A673 (cell line): ENCODE results near the gene RBM15. TPM values are rescaled to one million over a fixed set of nuclear protein-coding genes. Genes with fewer than 3 reads are reported as not detected.

Experiments used
- BruUV-seq: library from RNA; stranded (reverse); fragments of 400-500 nt; replicated peaks from 2 replicates; lab custom pipeline; 2021; lab: Mats Ljungman, UMichigan
- CTCF ChIA-PET: fragments of 300-600 bp; sonication (Branson Sonifier 250); formaldehyde crosslinking; loops from one replicate; lab custom pipeline; 2022; ENCODE audit warnings: antibody characterized with exemption; lab: Charles Lee
- POLR2A ChIA-PET: fragments of 300-600 bp; sonication (Branson Sonifier 250); formaldehyde crosslinking; loops from one replicate; lab custom pipeline; 2022; ENCODE audit warnings: antibody characterized with exemption; ENCODE audit not compliant: low non-redundant PET; lab: Charles Lee
- DNase-seq: peaks from one replicate; pipeline ENCODE4 v3.0.0-alpha.2; 2015; ENCODE audit warnings: low spot score
- H3K27ac ChIP-seq: fragments of 200-600 bp; sonication (generic); 2 replicates; pipeline ENCODE4 v1.5.1; 2016; ENCODE audit warnings: mixed run types, low read depth, mild to moderate bottlenecking, mixed read lengths, antibody characterized with exemption, low read length; ENCODE audit not compliant: poor library complexity, severe bottlenecking
- H3K27me3 ChIP-seq: fragments of 200-600 bp; sonication (generic); replicated peaks from 2 replicates; pipeline ENCODE4 v1.6.1; 2017; ENCODE audit warnings: mixed run types, low read depth, mild to moderate bottlenecking, mixed read lengths, antibody characterized with exemption, low read length; ENCODE audit not compliant: insufficient read depth, poor library complexity
- H3K36me3 ChIP-seq: fragments of 200-600 bp; sonication (generic); 2 replicates; pipeline ENCODE4 v1.6.1; 2016; ENCODE audit warnings: mixed run types, mild to moderate bottlenecking, mixed read lengths, antibody characterized with exemption, low read length; ENCODE audit not compliant: insufficient read depth, poor library complexity, severe bottlenecking
- H3K4me1 ChIP-seq: fragments of 200-600 bp; sonication (generic); 2 replicates; pipeline ENCODE4 v1.6.1; 2017; ENCODE audit warnings: mixed run types, mild to moderate bottlenecking, mixed read lengths, antibody characterized with exemption, low read length; ENCODE audit not compliant: insufficient read depth, poor library complexity, severe bottlenecking
- H3K4me3 ChIP-seq: fragments of 200-600 bp; sonication (generic); 2 replicates; pipeline ENCODE4 v1.5.1; 2016; ENCODE audit warnings: low read depth, mixed run types, mild to moderate bottlenecking, mixed read lengths, low read length; ENCODE audit not compliant: poor library complexity, severe bottlenecking
- H3K9me3 ChIP-seq: fragments of 200-600 bp; sonication (generic); 2 replicates; pipeline ENCODE4 v1.6.1; 2016; ENCODE audit warnings: mixed run types, low read depth, mild to moderate bottlenecking, mixed read lengths, antibody characterized with exemption, low read length; ENCODE audit not compliant: poor library complexity, severe bottlenecking
- CTCF ChIP-seq: fragments of 300-800, 200-600 bp; sonication (generic); conservative IDR thresholded peaks from 2 replicates; pipeline ENCODE4 v1.5.1; 2017; ENCODE audit warnings: low read depth, mild to moderate bottlenecking, antibody characterized with exemption, low read length, moderate library complexity, mixed read lengths
- EZH2 ChIP-seq: fragments of 200-600 bp; sonication (generic); IDR thresholded peaks from 2 replicates; pipeline ENCODE4 v1.6.1; 2017; ENCODE audit warnings: borderline replicate concordance, low read depth, mild to moderate bottlenecking, mixed read lengths, antibody characterized with exemption, low read length; ENCODE audit not compliant: poor library complexity, severe bottlenecking
- intact Hi-C: fragments of 100-400 bp; cut with micrococcal nuclease; formaldehyde crosslinking; loops from one replicate; pipeline ENCODE4 v1.10.0; 2022; ENCODE audit not compliant: unreplicated experiment
- total RNA-seq: library from RNA; stranded (reverse); gene quantifications from 2 replicates; pipeline ENCODE4 v1.2.3, GENCODE V29; 2021

RBM15 gene
- total RNA-seq, 1 experiment from 2014 or later, result 60.3 TPM

DNA sequence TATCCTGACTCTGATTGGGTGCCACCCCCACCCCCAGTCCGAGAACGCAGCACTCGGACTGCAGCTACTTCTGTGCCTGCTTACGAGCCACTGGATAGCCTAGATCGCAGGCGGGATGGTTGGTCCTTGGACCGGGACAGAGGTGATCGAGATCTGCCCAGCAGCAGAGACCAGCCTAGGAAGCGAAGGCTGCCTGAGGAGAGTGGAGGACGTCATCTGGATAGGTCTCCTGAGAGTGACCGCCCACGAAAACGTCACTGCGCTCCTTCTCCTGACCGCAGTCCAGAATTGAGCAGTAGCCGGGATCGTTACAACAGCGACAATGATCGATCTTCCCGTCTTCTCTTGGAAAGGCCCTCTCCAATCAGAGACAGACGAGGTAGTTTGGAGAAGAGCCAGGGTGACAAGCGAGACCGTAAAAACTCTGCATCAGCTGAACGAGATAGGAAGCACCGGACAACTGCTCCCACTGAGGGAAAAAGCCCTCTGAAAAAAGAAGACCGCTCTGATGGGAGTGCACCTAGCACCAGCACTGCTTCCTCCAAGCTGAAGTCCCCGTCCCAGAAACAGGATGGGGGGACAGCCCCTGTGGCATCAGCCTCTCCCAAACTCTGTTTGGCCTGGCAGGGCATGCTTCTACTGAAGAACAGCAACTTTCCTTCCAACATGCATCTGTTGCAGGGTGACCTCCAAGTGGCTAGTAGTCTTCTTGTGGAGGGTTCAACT, 2.1 kb downstream of the RBM15 start:
- Histone ChIP-seq H3K9me3 (no peaks in the 10 kb centered on the region), H3K4me1 (peaks cover 49% of the 10 kb centered on the region), H3K4me3 (peak overlapping the region; percentile 75), H3K27me3 (no peaks in the 10 kb centered on the region), H3K27ac (no peak overlapping the region), H3K36me3 (peaks cover 58% of the 10 kb centered on the region)
- no peak for DNase-seq
- intact Hi-C loops, result no loop called here
- TF ChIP-seq EZH2, result no peak
- no peak for TF ChIP-seq CTCF
- ChIA-PET POLR2A (no interaction called here), CTCF (interaction anchor here (0.8 kb wide), 1 partner anchor 29 kb away, joined by 3 read pairs; no protein-coding TSS in a partner anchor)
- no TSS peak for BruUV-seq

- peak overlapping the region; percentile 75 for H3K4me3 ChIP-seq
- CTCF ChIA-PET, result no interaction called here
- no peak overlapping the region for H3K27ac ChIP-seq
- DNase-seq, result no peak
- H3K4me1 ChIP-seq, result peaks cover 53% of the 10 kb centered on the region
- TF ChIP-seq CTCF (no peak), EZH2 (no peak)
- H3K9me3 ChIP-seq, result no peaks in the 10 kb centered on the region
- peaks cover 64% of the 10 kb centered on the region for H3K36me3 ChIP-seq
- intact Hi-C loops, result no loop called here
- POLR2A ChIA-PET, result no interaction called here
- no TSS peak for BruUV-seq
- H3K27me3 ChIP-seq, result no peaks in the 10 kb centered on the region
Measured at GRCh38 chr1:110341872-110342331, 2.7 kb downstream of the RBM15 start.

GRCh38 chr1:110343249-110343648, 4.1 kb downstream of the RBM15 start:
- peak overlapping the region; percentile 75 for H3K4me3 ChIP-seq
- POLR2A ChIA-PET, result no interaction called here
- TF ChIP-seq EZH2 (no peak), CTCF (no peak)
- H3K27me3 ChIP-seq, result no peaks in the 10 kb centered on the region
- intact Hi-C loops, result no loop called here
- peaks cover 52% of the 10 kb centered on the region for H3K4me1 ChIP-seq
- peaks cover 77% of the 10 kb centered on the region for H3K36me3 ChIP-seq
- CTCF ChIA-PET, result no interaction called here
- no TSS peak for BruUV-seq
- DNase-seq, result no peak
- H3K9me3 ChIP-seq, result no peaks in the 10 kb centered on the region
- H3K27ac ChIP-seq, result no peak overlapping the region
